ENCODE measurements around the gene STEAP4. TPM values are rescaled to one million over a fixed set of nuclear protein-coding genes. Genes with fewer than 3 reads are reported as not detected.
A peak's percentile ranks its signal among the peaks of the same experiment; 100 is the strongest.

Gene STEAP4
- total RNA-seq, 4 donors from 2014 or later: 5.8 to 57.4 (median 22.9) TPM

- no peaks in the 10 kb centered on the region for H3K36me3 ChIP-seq
- H3K9me3 ChIP-seq: no peaks in the 10 kb centered on the region
- no peak overlapping the region for H3K4me3 ChIP-seq
- TF ChIP-seq POLR2A (IDR thresholded peaks at IDR 0.05): no peak
- TF ChIP-seq, protein P1, sequence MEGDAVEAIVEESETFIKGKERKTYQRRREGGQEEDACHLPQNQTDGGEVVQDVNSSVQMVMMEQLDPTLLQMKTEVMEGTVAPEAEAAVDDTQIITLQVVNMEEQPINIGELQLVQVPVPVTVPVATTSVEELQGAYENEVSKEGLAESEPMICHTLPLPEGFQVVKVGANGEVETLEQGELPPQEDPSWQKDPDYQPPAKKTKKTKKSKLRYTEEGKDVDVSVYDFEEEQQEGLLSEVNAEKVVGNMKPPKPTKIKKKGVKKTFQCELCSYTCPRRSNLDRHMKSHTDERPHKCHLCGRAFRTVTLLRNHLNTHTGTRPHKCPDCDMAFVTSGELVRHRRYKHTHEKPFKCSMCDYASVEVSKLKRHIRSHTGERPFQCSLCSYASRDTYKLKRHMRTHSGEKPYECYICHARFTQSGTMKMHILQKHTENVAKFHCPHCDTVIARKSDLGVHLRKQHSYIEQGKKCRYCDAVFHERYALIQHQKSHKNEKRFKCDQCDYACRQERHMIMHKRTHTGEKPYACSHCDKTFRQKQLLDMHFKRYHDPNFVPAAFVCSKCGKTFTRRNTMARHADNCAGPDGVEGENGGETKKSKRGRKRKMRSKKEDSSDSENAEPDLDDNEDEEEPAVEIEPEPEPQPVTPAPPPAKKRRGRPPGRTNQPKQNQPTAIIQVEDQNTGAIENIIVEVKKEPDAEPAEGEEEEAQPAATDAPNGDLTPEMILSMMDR (IDR thresholded peaks at IDR 0.05): no peak
- DNase-seq: no peak
- no peak overlapping the region for H3K27ac ChIP-seq
- H3K4me1 ChIP-seq: no peaks in the 10 kb centered on the region
- intact Hi-C loops (cut with DNase I; ENCODE audit: low total_unique reads): no loop called here
- H3K27me3 ChIP-seq: no peaks in the 10 kb centered on the region
Observed at GRCh38 chr7:88315522-88315921, 8.8 kb upstream of the STEAP4 start.

DNA sequence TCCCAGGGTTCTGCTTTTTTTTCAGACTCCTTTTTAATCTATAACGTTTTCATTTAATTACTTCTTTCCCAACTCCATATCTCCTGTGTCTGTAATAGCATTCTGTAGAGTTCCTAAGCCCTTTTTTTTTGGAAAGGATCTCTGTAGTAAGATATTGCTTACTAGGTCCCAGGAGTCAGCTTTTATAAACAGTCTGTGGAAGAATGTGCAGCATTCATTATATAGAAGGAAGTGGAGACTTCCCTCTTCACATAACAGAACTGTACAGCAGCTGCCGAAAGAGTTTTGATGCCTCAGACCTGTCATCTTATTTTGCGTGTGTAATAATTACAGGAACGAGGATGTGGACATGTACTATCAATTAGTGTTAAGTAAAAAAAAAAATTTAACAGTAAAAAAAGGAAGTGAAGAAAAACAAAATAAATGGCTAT lies 7.4 kb upstream of the STEAP4 start:
- H3K36me3 ChIP-seq: no peaks in the 10 kb centered on the region
- H3K4me3 ChIP-seq: no peak overlapping the region
- H3K9me3 ChIP-seq: no peaks in the 10 kb centered on the region
- H3K27me3 ChIP-seq: no peaks in the 10 kb centered on the region
- H3K27ac ChIP-seq: no peak overlapping the region
- intact Hi-C loops (cut with DNase I; ENCODE audit: low total_unique reads): no loop called here
- no peak for TF ChIP-seq POLR2A (IDR thresholded peaks at IDR 0.05)
- TF ChIP-seq, protein P1 (IDR thresholded peaks at IDR 0.05): no peak
- no peaks in the 10 kb centered on the region for H3K4me1 ChIP-seq
- DNase-seq: no peak

- DNase-seq: peak; percentile 48 to 62
- H3K4me1 ChIP-seq: no peaks in the 10 kb centered on the region
- TF ChIP-seq POLR2A (IDR thresholded peaks at IDR 0.05): no peak
- TF ChIP-seq, protein P1 (IDR thresholded peaks at IDR 0.05): no peak
- no peaks in the 10 kb centered on the region for H3K36me3 ChIP-seq
- intact Hi-C loops (cut with DNase I; ENCODE audit: low total_unique reads): no loop called here
- H3K9me3 ChIP-seq: no peaks in the 10 kb centered on the region
- no peak overlapping the region for H3K4me3 ChIP-seq
- no peaks in the 10 kb centered on the region for H3K27me3 ChIP-seq
- H3K27ac ChIP-seq: peak overlapping the region in 1 of 2 donors; percentile 56
Observed at GRCh38 chr7:88312061-88312663, 5.5 kb upstream of the STEAP4 start.

DNA sequence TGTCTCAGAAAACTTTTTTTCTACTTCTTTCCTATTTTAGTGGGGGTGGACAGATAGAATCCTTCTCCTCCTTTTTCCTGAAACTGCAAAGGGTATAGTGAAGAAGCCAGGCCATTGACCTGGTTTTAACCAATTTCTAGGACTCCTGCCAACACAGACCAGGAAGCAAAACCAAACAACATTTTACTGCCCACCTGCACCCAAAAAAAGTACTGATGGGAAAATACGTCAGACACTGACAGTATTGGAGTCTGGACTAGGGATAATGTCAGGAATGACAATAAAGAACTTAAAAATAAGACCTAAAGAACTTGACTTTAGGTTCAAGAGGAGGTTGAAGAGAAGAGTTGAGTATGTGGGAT lies 5.0 kb upstream of the STEAP4 start:
- H3K27ac ChIP-seq: peak overlapping the region in 1 of 2 donors; percentile 56
- DNase-seq: no peak
- intact Hi-C loops (cut with DNase I; ENCODE audit: low total_unique reads): no loop called here
- no peak for TF ChIP-seq POLR2A (IDR thresholded peaks at IDR 0.05)
- TF ChIP-seq, protein P1 (IDR thresholded peaks at IDR 0.05): no peak
- H3K4me3 ChIP-seq: no peak overlapping the region
- no peaks in the 10 kb centered on the region for H3K36me3 ChIP-seq
- no peaks in the 10 kb centered on the region for H3K4me1 ChIP-seq
- no peaks in the 10 kb centered on the region for H3K9me3 ChIP-seq
- H3K27me3 ChIP-seq: no peaks in the 10 kb centered on the region

DNA sequence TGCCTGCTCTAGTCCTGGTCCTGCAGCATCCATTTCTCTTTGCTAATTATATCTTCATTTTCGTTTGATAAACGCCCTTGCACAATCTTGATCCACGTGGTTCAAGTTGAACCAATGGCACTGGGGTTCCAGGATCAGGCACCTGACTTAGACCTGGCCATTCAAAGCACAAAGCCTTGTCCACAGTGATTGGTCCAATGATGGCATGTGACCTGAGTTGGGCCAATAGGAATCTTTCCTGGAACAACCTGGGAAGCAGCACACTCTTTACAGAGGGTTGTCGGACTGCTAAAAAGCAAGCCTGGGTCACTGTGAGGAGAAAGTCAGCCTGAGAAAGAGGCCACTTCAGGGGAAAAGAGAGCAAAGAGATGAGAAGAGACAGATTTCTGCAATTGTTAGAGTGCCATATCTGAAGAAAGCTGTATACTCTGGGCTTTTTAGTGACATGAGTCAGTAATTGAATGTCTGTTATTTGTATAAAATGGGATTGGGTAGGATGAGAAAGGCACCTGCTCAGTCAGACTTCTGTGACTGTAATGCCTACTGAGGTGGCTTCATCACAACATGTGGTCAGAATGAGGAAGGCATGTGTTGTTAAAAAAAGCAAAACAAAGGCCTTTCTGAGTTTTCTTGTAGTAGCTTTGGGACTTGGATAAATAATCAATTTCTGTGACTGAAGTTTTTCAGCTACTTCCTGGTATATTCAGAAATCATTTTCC lies 4.4 kb upstream of the STEAP4 start:
- peak overlapping the region in 1 of 2 donors; percentile 56 for H3K27ac ChIP-seq
- intact Hi-C loops (cut with DNase I; ENCODE audit: low total_unique reads): no loop called here

More for the DNA sequence above, 4.4 kb upstream of the STEAP4 start:
- H3K9me3 ChIP-seq: no peaks in the 10 kb centered on the region
- TF ChIP-seq, protein P1 (IDR thresholded peaks at IDR 0.05): no peak
- no peak for TF ChIP-seq POLR2A (IDR thresholded peaks at IDR 0.05)
- no peak for DNase-seq
- H3K4me1 ChIP-seq: no peaks in the 10 kb centered on the region
- no peaks in the 10 kb centered on the region for H3K36me3 ChIP-seq
- no peaks in the 10 kb centered on the region for H3K27me3 ChIP-seq
- no peak overlapping the region for H3K4me3 ChIP-seq
